Right lobe of liver (tissue), 6 donors: ENCODE data around the gene LGI2. TPM values are rescaled to one million over a fixed set of nuclear protein-coding genes. Genes with fewer than 3 reads are reported as not detected.

Source experiments
- ATAC-seq, 4 donors: fragments of 200-7000 bp; cut with Tn5 transposase; one replicate each; pipeline ENCODE4 v1.9.1; 2020; ENCODE audit warnings: mild to moderate bottlenecking in 4 of 4, moderate library complexity in 4 of 4
- DNase-seq, 3 donors: peaks; one replicate each; pipeline ENCODE4 v3.0.0-alpha.2; 2020
- H3K27ac ChIP-seq, 3 donors: fragments of 200-600 bp; one replicate each; pipeline ENCODE4 v1.8.0; 2022
- H3K27me3 ChIP-seq, 2 donors: fragments of 200-600 bp; one replicate each; pipeline ENCODE4 v1.8.0; 2022
- H3K36me3 ChIP-seq, 4 donors: fragments of 200-600 bp; sonication (generic) in 1 of 4; one replicate each; pipeline versions ENCODE4 v1.5.1 to v1.8.0; 2017 to 2022; ENCODE audit warnings: control low read depth in 1 of 4
- H3K4me1 ChIP-seq, 4 donors: fragments of 200-600 bp; sonication (generic) in 1 of 4; one replicate each; pipeline versions ENCODE4 v1.5.1 to v1.8.0; 2017 to 2022; ENCODE audit warnings: control low read depth in 1 of 4
- H3K4me3 ChIP-seq, 3 donors: fragments of 200-600 bp; one replicate each; pipeline ENCODE4 v1.8.0; 2022
- H3K9me3 ChIP-seq, 4 donors: fragments of 200-600 bp; sonication (generic) in 1 of 4; one replicate each; pipeline versions ENCODE4 v1.5.1 to v1.8.0; 2017 to 2022; ENCODE audit warnings: control low read depth in 1 of 4
- POLR2A ChIP-seq: fragments of 450-650 bp; IDR thresholded peaks from one replicate; pipeline ENCODE4 v1.6.1; 2017; ENCODE audit warnings: antibody characterized with exemption, mild to moderate bottlenecking
- WGBS: methylation state at CpG from one replicate; pipeline ENCODE4 v1.1.6; 2018; ENCODE audit warnings: low coverage, low lambda C conversion rate; ENCODE audit not compliant: insufficient coverage; ENCODE audit errors: missing lambda C conversion rate; 5-methylcytosine and 5-hydroxymethylcytosine counted together
- intact Hi-C, 2 donors: fragments of 100-400 bp; cut with DNase I; formaldehyde crosslinking; loops; one replicate each; pipeline versions ENCODE4 v1.11.2 to v1.14.1; 2022
- total RNA-seq, 6 experiments: library from RNA; depleted of rRNA in 2 of 6; stranded (reverse); fragments of >200 nt in 2 of 6; fragmentation: NEBNext Ultra II Directional in 3 of 6; extraction: Animal tissue kit (Norgen Biotek cat#: 25700) in 3 of 6; gene quantifications; one replicate each; pipeline versions ENCODE4 v1.1.0 to v1.2.4, GENCODE V29; 2016 to 2023
- TF ChIP-seq, protein P1 (sequence below), 4 donors: fragments of 200-600 bp in 3 of 4; fragments of 450-650 bp in 1 of 4; IDR thresholded peaks; one replicate each; pipeline versions ENCODE4 v1.5.1 to v1.8.0; 2016 to 2022; ENCODE audit warnings: antibody characterized with exemption in 4 of 4, mild to moderate bottlenecking in 2 of 4
- donor health status: DM: no; HTN: yes; CAD: no.
- donor health status: DM: no; HTN: no; CAD: no.
- donor health status: DM: no; HTN: no; CAD: no.
- donor health status: DM: no; HTN: yes; CAD: no.
- donor health status: DM: no; HTN: yes; CAD: no.

LGI2 gene
- total RNA-seq, 6 experiments from 2014 or later = 0.05 to 0.38 (median 0.22) TPM; not detected in 2

GRCh38 chr4:24956763-24957162, 74.0 kb downstream of the LGI2 start:
- intact Hi-C loops = no loop called here
- WGBS = 100% methylated on average over 2 of the region's 2 CpGs
- H3K27me3 ChIP-seq = no peaks in the 10 kb centered on the region
- no peak overlapping the region for H3K27ac ChIP-seq
- H3K9me3 ChIP-seq = no peaks in the 10 kb centered on the region
- no peak overlapping the region for H3K4me3 ChIP-seq
- no peaks in the 10 kb centered on the region for H3K36me3 ChIP-seq
- no peaks in the 10 kb centered on the region for H3K4me1 ChIP-seq
- DNase-seq (no peak), ATAC-seq (no peak)
- no peak for TF ChIP-seq POLR2A
- TF ChIP-seq, protein P1, sequence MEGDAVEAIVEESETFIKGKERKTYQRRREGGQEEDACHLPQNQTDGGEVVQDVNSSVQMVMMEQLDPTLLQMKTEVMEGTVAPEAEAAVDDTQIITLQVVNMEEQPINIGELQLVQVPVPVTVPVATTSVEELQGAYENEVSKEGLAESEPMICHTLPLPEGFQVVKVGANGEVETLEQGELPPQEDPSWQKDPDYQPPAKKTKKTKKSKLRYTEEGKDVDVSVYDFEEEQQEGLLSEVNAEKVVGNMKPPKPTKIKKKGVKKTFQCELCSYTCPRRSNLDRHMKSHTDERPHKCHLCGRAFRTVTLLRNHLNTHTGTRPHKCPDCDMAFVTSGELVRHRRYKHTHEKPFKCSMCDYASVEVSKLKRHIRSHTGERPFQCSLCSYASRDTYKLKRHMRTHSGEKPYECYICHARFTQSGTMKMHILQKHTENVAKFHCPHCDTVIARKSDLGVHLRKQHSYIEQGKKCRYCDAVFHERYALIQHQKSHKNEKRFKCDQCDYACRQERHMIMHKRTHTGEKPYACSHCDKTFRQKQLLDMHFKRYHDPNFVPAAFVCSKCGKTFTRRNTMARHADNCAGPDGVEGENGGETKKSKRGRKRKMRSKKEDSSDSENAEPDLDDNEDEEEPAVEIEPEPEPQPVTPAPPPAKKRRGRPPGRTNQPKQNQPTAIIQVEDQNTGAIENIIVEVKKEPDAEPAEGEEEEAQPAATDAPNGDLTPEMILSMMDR (IDR thresholded peaks at IDR 0.05) = no peak

DNA sequence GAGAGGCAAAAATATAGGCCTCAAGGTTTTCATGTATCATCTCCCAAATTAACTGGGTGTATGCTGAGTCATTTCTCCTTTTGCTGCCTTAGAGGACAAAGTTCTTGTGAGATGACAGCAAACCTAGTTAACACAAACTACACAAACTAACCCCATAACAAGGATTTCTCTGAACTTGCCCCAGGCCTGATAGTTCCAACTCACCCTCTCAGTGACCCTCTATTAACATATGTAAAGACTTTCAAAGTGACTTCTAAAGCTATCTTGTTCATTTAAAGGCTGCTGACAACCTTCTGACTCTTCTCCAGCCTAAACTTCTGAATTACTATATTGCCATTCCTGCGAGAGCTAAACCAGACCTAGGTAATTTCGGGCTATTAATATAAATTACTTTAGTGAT, 74.7 kb downstream of the LGI2 start:
- TF ChIP-seq, protein P1 (IDR thresholded peaks at IDR 0.05) = no peak
- no peak for TF ChIP-seq POLR2A
- no peak for ATAC-seq

GRCh38 chr4:24952667-24953066, 78.1 kb downstream of the LGI2 start:
- intact Hi-C loops = no loop called here
- H3K27me3 ChIP-seq = no peaks in the 10 kb centered on the region
- H3K36me3 ChIP-seq = no peaks in the 10 kb centered on the region
- H3K9me3 ChIP-seq = no peaks in the 10 kb centered on the region
- no peak for TF ChIP-seq POLR2A
- TF ChIP-seq, protein P1 (IDR thresholded peaks at IDR 0.05) = no peak
- ATAC-seq = no peak
- WGBS = 80% methylated on average over 4 of the region's 4 CpGs
- no peak overlapping the region for H3K27ac ChIP-seq
- no peak overlapping the region for H3K4me3 ChIP-seq
- DNase-seq = no peak
- H3K4me1 ChIP-seq = no peaks in the 10 kb centered on the region

More for the DNA sequence above, 74.7 kb downstream of the LGI2 start:
- DNase-seq = no peak
- H3K9me3 ChIP-seq = no peaks in the 10 kb centered on the region
- no peaks in the 10 kb centered on the region for H3K27me3 ChIP-seq
- no peak overlapping the region for H3K4me3 ChIP-seq
- intact Hi-C loops = no loop called here
- H3K27ac ChIP-seq = no peak overlapping the region
- H3K36me3 ChIP-seq = no peaks in the 10 kb centered on the region
- H3K4me1 ChIP-seq = no peaks in the 10 kb centered on the region
- WGBS = 58% methylated on average over 2 of the region's 2 CpGs

DNA sequence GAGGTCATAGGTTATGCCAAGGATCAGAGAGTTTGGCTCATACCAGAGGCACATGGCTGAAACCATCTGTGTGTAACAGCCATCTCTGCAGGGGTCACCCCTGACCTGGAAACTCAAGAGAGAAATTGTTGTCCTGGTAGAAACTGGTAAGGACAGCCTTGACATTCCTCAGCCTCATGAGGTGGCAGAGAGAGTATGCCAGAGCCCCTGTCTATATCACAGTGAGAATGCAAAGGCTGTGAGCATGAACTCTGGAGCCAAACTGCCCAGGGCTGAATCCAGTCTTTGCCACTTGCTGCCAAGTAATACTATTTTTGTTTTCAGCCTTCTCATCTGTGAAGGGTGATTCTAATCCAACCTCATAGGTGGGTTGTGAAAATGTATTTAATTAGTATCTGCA, 80.8 kb downstream of the LGI2 start:
- intact Hi-C loops = no loop called here
- Histone ChIP-seq H3K27ac (no peak overlapping the region), H3K4me1 (no peaks in the 10 kb centered on the region), H3K9me3 (no peaks in the 10 kb centered on the region), H3K4me3 (no peak overlapping the region), H3K36me3 (no peaks in the 10 kb centered on the region), H3K27me3 (no peaks in the 10 kb centered on the region)
- ATAC-seq (no peak), DNase-seq (no peak)
- TF ChIP-seq, protein P1 (IDR thresholded peaks at IDR 0.05) = no peak
- no peak for TF ChIP-seq POLR2A

Other genes starting within 250 kb of the LGI2 start
- 1 to 10 TPM; 1.5 to 7.9 (median 3.6) TPM for gene SOD3, start 235.4 kb downstream of the LGI2 start, total RNA-seq
- 1 to 10 TPM; 3.9 to 8.0 (median 5.2) TPM for gene CCDC149, start 117.9 kb downstream of the LGI2 start, total RNA-seq
- gene SEPSECS, start 129.5 kb upstream of the LGI2 start, total RNA-seq = 10 to 100 TPM; 17.0 to 26.6 (median 22.7) TPM
- gene PI4K2B, start 203.1 kb upstream of the LGI2 start, total RNA-seq = 10 to 100 TPM; 17.1 to 33.5 (median 22.8) TPM